ENCODE data around the gene HTRA2. TPM values are rescaled to one million over a fixed set of nuclear protein-coding genes. Genes with fewer than 3 reads are reported as not detected.
A peak's percentile ranks its signal among the peaks of the same experiment; 100 is the strongest.

The HTRA2 gene
- total RNA-seq, 2 experiments from 2014 or later = 39.0 to 39.7 TPM

- no peak for DNase-seq
- Mint-ChIP-seq H3K4me1 (ENCODE audit: low read depth) (peaks cover 9% of the 10 kb centered on the region), H3K36me3 (ENCODE audit: low read depth) (peaks cover 9% of the 10 kb centered on the region), H3K27me3 (ENCODE audit: low read depth) (peaks cover 13% of the 10 kb centered on the region), H3K9me3 (no peaks in the 10 kb centered on the region), H3K4me3 (no peak overlapping the region), H3K27ac (no peak overlapping the region)
- CTCF ChIA-PET = no interaction called here
- intact Hi-C loops (cut with micrococcal nuclease) = loop anchor here (10.0 kb wide), 1 partner anchor 712 kb away; the partner anchor contains the start of gene STAMBP
Observed at GRCh38 chr2:74536166-74536950, 6.6 kb downstream of the HTRA2 start.

GRCh38 chr2:74537140-74537539, 7.4 kb downstream of the HTRA2 start:
- CTCF ChIA-PET = no interaction called here
- no peak for DNase-seq
- intact Hi-C loops (cut with micrococcal nuclease) = loop anchor here (10.0 kb wide), 1 partner anchor 712 kb away; the partner anchor contains the start of gene STAMBP
- Mint-ChIP-seq H3K4me1 (ENCODE audit: low read depth) (peaks cover under 1% of the 10 kb centered on the region), H3K9me3 (no peaks in the 10 kb centered on the region), H3K27me3 (ENCODE audit: low read depth) (peaks cover 14% of the 10 kb centered on the region), H3K27ac (no peak overlapping the region), H3K36me3 (ENCODE audit: low read depth) (peaks cover 6% of the 10 kb centered on the region), H3K4me3 (no peak overlapping the region)

- intact Hi-C loops (cut with micrococcal nuclease) = loop anchor here (10.0 kb wide), 1 partner anchor 714 kb away; the partner anchor contains the start of gene STAMBP
- H3K4me3 Mint-ChIP-seq = no peak overlapping the region
- no peak overlapping the region for H3K27ac Mint-ChIP-seq
- no peaks in the 10 kb centered on the region for H3K4me1 Mint-ChIP-seq (ENCODE audit: low read depth)
- CTCF ChIA-PET = interaction anchor here (1.0 to 2.6 kb wide), 4 partner anchors 10 to 56 kb away, joined by 3 to 10 read pairs (median 4); partner anchors contain the start of genes AUP1, CCDC142 and TTC31
- H3K9me3 Mint-ChIP-seq = no peaks in the 10 kb centered on the region
- DNase-seq = no peak
- H3K27me3 Mint-ChIP-seq (ENCODE audit: low read depth) = peaks cover 25% of the 10 kb centered on the region
- no peaks in the 10 kb centered on the region for H3K36me3 Mint-ChIP-seq (ENCODE audit: low read depth)
Observed at GRCh38 chr2:74538881-74539339, 9.2 kb downstream of the HTRA2 start.

- Mint-ChIP-seq H3K4me3 (no peak overlapping the region), H3K27me3 (ENCODE audit: low read depth) (peaks cover 27% of the 10 kb centered on the region), H3K27ac (no peak overlapping the region), H3K36me3 (ENCODE audit: low read depth) (no peaks in the 10 kb centered on the region), H3K4me1 (ENCODE audit: low read depth) (no peaks in the 10 kb centered on the region), H3K9me3 (no peaks in the 10 kb centered on the region)
- CTCF ChIA-PET = interaction anchor here (1.8 to 2.6 kb wide), 2 partner anchors 46 to 57 kb away, joined by 4 to 10 read pairs; partner anchors contain the start of genes CCDC142 and TTC31
- no peak for DNase-seq
- intact Hi-C loops (cut with micrococcal nuclease) = no loop called here
Observed at GRCh38 chr2:74540291-74540690, 10.6 kb downstream of the HTRA2 start.

- Mint-ChIP-seq H3K4me3 (no peak overlapping the region), H3K4me1 (ENCODE audit: low read depth) (no peaks in the 10 kb centered on the region), H3K9me3 (no peaks in the 10 kb centered on the region), H3K27me3 (ENCODE audit: low read depth) (peaks cover 37% of the 10 kb centered on the region), H3K27ac (no peak overlapping the region), H3K36me3 (ENCODE audit: low read depth) (no peaks in the 10 kb centered on the region)
- intact Hi-C loops (cut with micrococcal nuclease) = no loop called here
- CTCF ChIA-PET = interaction anchor here (0.7 to 2.6 kb wide), 4 partner anchors 9 to 151 kb away, joined by 3 to 22 read pairs (median 4); no protein-coding TSS in a partner anchor
- no peak for DNase-seq
Observed at GRCh38 chr2:74542978-74543377, 13.2 kb downstream of the HTRA2 start.

- peak; percentile 48 for DNase-seq
- H3K4me1 Mint-ChIP-seq (ENCODE audit: low read depth) = peaks cover 3% of the 10 kb centered on the region
- no peak overlapping the region for H3K4me3 Mint-ChIP-seq
- no peaks in the 10 kb centered on the region for H3K36me3 Mint-ChIP-seq (ENCODE audit: low read depth)
- intact Hi-C loops (cut with micrococcal nuclease) = loop anchor here (1.0 kb wide), 1 partner anchor 61 kb away; the partner anchor contains the start of gene TTC31
- H3K27me3 Mint-ChIP-seq (ENCODE audit: low read depth) = peaks cover 35% of the 10 kb centered on the region
- no peak overlapping the region for H3K27ac Mint-ChIP-seq
- CTCF ChIA-PET = interaction anchor here (0.6 to 2.7 kb wide), 7 partner anchors 12 to 76 kb away, joined by 3 to 22 read pairs (median 3); no protein-coding TSS in a partner anchor
- H3K9me3 Mint-ChIP-seq = no peaks in the 10 kb centered on the region
Observed at GRCh38 chr2:74544634-74545033, 14.9 kb downstream of the HTRA2 start.

GRCh38 chr2:74546004-74546403, 16.3 kb downstream of the HTRA2 start:
- Mint-ChIP-seq H3K4me3 (no peak overlapping the region), H3K27me3 (ENCODE audit: low read depth) (peaks cover 41% of the 10 kb centered on the region), H3K27ac (no peak overlapping the region), H3K9me3 (no peaks in the 10 kb centered on the region), H3K36me3 (ENCODE audit: low read depth) (peaks cover 1% of the 10 kb centered on the region), H3K4me1 (ENCODE audit: low read depth) (peaks cover 3% of the 10 kb centered on the region)
- DNase-seq = no peak
- CTCF ChIA-PET = interaction anchor here (0.8 to 2.7 kb wide), 3 partner anchors 13 to 41 kb away, joined by 3 to 8 read pairs (median 4); no protein-coding TSS in a partner anchor
- intact Hi-C loops (cut with micrococcal nuclease) = no loop called here

- peaks cover 5% of the 10 kb centered on the region for H3K4me1 Mint-ChIP-seq (ENCODE audit: low read depth)
- H3K27me3 Mint-ChIP-seq (ENCODE audit: low read depth) = peaks cover 36% of the 10 kb centered on the region
- H3K4me3 Mint-ChIP-seq = peak overlapping the region; percentile 68
- CTCF ChIA-PET = interaction anchor here (1.0 kb wide), 1 partner anchor 40 kb away, joined by 3 read pairs; no protein-coding TSS in a partner anchor
- H3K36me3 Mint-ChIP-seq (ENCODE audit: low read depth) = peaks cover 1% of the 10 kb centered on the region
- H3K9me3 Mint-ChIP-seq = no peaks in the 10 kb centered on the region
- no peak for DNase-seq
- intact Hi-C loops (cut with micrococcal nuclease) = no loop called here
- no peak overlapping the region for H3K27ac Mint-ChIP-seq
Observed at GRCh38 chr2:74548285-74548899, 18.7 kb downstream of the HTRA2 start.

GRCh38 chr2:74548900-74549826, 19.4 kb downstream of the HTRA2 start:
- no peak overlapping the region for H3K27ac Mint-ChIP-seq
- no peaks in the 10 kb centered on the region for H3K9me3 Mint-ChIP-seq
- peaks cover 35% of the 10 kb centered on the region for H3K27me3 Mint-ChIP-seq (ENCODE audit: low read depth)
- no peak for DNase-seq
- H3K36me3 Mint-ChIP-seq (ENCODE audit: low read depth) = peaks cover 1% of the 10 kb centered on the region
- peak overlapping the region; percentile 62 for H3K4me3 Mint-ChIP-seq
- CTCF ChIA-PET = interaction anchor here (1.0 kb wide), 1 partner anchor 39 kb away, joined by 3 read pairs; no protein-coding TSS in a partner anchor
- peaks cover 7% of the 10 kb centered on the region for H3K4me1 Mint-ChIP-seq (ENCODE audit: low read depth)
- intact Hi-C loops (cut with micrococcal nuclease) = no loop called here

GRCh38 chr2:74550231-74550630, 20.5 kb downstream of the HTRA2 start:
- peaks cover 7% of the 10 kb centered on the region for H3K4me1 Mint-ChIP-seq (ENCODE audit: low read depth)
- H3K4me3 Mint-ChIP-seq = peak overlapping the region; percentile 13
- intact Hi-C loops (cut with micrococcal nuclease) = no loop called here
- no peak for DNase-seq
- no peaks in the 10 kb centered on the region for H3K9me3 Mint-ChIP-seq
- CTCF ChIA-PET = interaction anchor here (0.9 to 1.2 kb wide), 3 partner anchors 18 to 38 kb away, joined by 3 to 8 read pairs (median 3); no protein-coding TSS in a partner anchor
- H3K27ac Mint-ChIP-seq = no peak overlapping the region
- peaks cover 1% of the 10 kb centered on the region for H3K36me3 Mint-ChIP-seq (ENCODE audit: low read depth)
- H3K27me3 Mint-ChIP-seq (ENCODE audit: low read depth) = peaks cover 34% of the 10 kb centered on the region

GRCh38 chr2:74551530-74551929, 21.8 kb downstream of the HTRA2 start:
- no peak for DNase-seq
- H3K36me3 Mint-ChIP-seq (ENCODE audit: low read depth) = peaks cover 5% of the 10 kb centered on the region
- no peak overlapping the region for H3K27ac Mint-ChIP-seq
- CTCF ChIA-PET = interaction anchor here (0.6 to 1.3 kb wide), 2 partner anchors 8 to 35 kb away, joined by 3 to 4 read pairs; no protein-coding TSS in a partner anchor
- no peak overlapping the region for H3K4me3 Mint-ChIP-seq
- peaks cover 31% of the 10 kb centered on the region for H3K27me3 Mint-ChIP-seq (ENCODE audit: low read depth)
- peaks cover 7% of the 10 kb centered on the region for H3K4me1 Mint-ChIP-seq (ENCODE audit: low read depth)
- intact Hi-C loops (cut with micrococcal nuclease) = no loop called here
- no peaks in the 10 kb centered on the region for H3K9me3 Mint-ChIP-seq
